ENCODE data around the gene MYBPC3.
"Not testable (repeated sequence)": the region's sequence is repeated elsewhere in the genome, so short reads cannot be mapped to it uniquely, and the experiment has no call there.

Gene MYBPC3

DNA sequence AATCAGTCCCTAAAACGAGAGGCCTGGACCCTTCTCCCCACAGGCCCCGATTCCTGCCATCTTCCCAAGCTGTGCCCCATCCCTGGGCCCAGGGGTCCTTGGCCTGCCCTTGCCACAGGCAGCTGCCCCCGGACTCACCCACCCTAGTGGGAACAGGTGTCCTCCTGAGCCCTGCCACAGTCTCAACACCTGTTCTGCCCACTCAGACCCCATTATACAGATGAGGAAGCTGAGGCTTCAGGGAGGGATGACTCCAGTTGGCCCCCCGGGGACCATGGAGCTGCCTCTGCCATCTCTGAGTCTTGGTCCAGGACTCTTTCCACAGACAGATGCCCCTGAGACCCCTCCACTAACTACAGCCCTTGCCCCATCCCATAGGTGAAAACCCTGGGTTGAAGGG lies 15.9 kb downstream of the MYBPC3 start:
- no peak for DNase-seq

GRCh38 chr11:47335733-47336132 lies 16.8 kb downstream of the MYBPC3 start:
- DNase-seq = no peak

- DNase-seq = not testable (repeated sequence)
Measured at GRCh38 chr11:47334699-47335411, 17.6 kb downstream of the MYBPC3 start.

DNA sequence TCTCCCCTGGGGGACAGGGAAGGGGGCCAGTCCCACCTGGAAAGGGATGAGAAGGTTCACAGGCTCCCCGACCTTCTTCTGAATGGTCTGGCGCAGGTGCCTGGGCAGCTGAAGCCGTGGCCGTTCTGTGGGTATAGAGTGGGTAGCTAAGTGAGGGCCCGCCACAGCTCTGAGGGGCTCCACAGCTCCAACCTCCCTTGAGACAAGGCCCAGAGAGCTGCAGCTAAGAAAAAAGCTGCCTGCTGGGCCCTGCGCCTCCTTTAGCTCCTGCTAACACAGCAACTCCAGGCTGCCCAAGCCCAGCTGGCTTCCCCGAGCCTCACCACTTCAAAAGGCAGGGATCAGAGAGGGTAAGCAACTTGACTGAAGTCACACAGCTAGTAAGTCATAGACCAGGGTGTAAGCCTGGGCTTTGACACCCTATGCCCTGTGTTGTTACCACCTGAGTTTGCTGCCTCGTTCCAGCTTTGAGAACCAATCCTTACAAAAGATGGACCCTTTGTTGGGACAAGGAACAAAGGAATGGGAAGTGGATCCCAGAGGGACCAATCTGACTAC lies 18.5 kb downstream of the MYBPC3 start:
- DNase-seq = no peak

- DNase-seq = no peak
Measured at GRCh38 chr11:47333526-47333845, 19.0 kb downstream of the MYBPC3 start.

- no peak for DNase-seq
Measured at GRCh38 chr11:47332791-47333525, 19.5 kb downstream of the MYBPC3 start.

DNA sequence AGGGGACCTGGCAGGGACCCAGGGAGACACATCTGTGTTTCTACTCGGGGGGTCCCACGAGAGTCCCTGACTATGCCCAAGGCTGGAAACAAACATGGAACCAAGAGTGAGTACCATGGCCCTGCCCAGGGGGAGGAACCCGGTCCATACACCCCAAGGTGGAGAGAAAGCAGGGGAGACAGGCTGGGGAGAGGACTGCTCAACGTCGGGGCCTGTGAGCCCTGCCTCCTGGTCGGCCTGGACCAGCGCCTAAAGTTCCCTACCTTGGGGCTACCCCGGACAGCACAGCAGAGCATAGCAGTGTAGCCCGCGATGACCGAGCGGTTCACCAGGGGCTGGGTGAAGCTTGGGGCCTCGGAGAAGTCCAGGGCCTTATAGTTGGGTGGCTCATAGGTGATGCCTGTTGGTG lies 20.2 kb downstream of the MYBPC3 start:
- no peak for DNase-seq

DNA sequence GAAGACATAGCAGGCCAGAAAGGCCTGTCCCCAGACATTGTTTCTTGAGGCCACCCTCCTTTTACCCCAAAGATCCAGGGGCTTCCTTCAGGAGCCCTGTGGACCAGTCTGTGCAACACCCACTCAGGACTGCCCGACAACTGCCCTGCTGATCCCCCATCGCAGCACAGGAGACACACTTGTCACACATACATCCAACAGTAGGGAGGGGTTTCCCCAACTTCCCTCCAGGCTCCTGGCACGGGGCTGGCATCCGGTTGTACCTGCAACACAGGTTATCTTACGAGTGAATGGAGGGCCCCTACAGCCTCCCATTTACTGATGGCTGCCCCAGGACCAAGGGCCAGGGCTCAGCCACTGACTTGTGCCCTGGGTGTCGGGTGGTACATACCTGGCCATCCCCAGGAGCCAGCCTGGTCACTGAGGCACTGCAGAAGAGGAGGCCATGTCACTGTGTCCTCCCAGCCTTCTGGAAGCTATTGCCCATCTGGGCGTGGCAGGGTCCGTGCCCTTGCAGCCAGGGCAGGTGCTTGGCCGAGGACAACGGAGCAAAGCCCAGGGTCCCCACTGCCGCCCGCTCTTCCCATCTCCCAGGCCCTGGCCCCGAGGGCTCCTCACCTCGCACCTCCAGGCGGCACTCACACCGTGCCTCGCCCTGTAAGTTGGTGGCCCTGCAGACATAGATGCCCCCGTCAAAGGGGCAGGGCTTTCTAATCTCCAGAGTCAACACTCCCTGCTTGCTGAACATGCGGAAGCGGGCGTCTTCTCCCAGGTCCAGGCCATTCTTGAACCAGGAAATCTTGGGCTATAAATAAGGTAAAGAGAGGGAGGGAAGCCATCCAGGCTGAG lies 20.8 kb downstream of the MYBPC3 start:
- DNase-seq = no peak

DNA sequence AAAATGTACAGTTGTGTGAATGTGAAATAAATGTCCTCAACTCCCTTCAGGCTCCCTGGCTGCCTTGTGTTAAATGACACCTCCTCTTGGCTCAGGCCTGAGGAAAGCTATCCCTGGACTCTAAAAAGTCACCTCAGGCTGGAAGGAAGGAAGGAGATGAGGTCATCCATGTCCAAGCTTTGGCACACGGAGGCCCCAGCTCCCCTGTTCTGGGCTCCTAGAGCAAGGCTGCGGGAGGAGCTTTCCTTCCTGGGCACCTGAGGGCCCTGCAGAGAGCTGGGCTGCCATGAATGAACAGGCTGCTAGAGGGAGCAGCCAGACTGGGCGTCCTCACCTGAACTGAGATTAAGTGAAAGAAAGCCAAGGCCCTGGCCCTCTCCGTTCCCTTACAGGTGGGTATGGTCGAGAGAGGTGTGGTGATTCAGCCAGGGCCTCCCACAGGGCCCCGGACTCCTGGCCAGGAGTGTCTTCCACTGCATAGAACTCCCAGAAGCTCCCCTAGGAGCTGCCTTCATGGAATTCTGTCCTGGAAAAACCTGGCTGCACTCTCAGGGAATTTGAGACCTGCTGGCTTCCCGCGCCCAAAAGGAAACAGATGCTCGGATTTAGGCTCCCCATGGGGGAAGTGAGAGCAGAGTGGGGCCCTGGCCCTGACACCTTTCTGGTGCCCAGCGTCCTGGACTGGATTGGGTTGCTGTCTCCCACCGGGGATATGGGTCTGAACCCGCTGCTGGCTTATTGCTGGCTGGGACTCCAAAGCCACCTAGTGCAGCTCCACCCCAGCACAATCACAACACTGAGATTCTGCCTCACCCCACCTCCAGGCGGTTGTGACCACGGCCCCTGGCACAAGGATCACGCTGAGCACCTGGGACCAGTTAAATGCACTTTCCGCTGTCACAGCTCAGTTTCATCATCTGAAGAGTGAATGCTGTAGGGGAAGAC lies 22.2 kb downstream of the MYBPC3 start:
- no peak for DNase-seq

DNA sequence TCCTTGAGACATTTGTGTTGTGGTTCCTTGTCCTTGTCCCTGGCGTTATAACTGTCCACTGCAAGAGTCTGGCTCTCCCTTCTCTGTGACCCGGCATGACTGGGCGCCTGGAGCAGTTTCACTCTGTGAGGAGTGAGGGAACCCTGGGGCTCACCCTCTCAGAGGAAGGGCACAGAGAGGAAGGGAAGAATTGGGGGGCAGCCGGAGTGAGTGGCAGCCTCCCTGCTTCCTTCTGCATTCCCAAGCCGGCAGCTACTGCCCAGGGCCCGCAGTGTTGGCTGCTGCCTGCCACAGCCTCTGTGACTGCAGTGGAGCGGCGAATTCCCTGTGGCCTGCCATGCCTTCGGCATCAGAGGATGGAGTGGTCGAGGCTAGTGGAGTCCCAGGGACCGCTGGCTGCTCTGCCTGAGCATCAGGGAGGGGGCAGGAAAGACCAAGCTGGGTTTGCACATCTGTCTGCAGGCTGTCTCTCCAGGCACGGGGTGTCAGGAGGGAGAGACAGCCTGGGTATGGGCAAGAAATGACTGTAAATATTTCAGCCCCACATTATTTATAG lies 23.0 kb downstream of the MYBPC3 start:
- DNase-seq = no peak

GRCh38 chr11:47328449-47329390 lies 23.8 kb downstream of the MYBPC3 start:
- DNase-seq = no peak

- no peak for DNase-seq
Measured at GRCh38 chr11:47327949-47328348, 24.6 kb downstream of the MYBPC3 start.

DNA sequence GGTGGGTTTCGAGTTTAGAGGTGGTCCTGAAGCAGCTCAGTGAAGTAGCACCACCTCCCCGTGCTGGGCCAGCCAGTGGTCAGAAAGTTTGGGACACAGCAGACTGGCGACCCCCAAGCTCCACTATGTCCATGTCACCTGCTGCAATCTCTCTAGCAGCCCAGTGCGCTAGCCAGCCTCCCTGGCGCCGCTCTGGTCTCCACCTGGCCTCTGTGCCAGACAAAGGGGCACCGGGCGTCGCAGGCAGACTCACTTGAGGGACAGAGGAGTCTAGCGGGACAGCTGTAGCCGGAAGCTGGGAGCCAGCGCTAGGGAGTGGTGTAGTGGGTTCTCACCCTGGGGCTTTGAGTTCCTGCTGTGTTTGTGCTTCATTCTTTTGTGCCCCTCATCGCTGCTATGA lies 25.5 kb downstream of the MYBPC3 start:
- DNase-seq = no peak

GRCh38 chr11:47326198-47326597 lies 26.3 kb downstream of the MYBPC3 start:
- no peak for DNase-seq

GRCh38 chr11:47325271-47326041 lies 27.0 kb downstream of the MYBPC3 start:
- DNase-seq = no peak

DNA sequence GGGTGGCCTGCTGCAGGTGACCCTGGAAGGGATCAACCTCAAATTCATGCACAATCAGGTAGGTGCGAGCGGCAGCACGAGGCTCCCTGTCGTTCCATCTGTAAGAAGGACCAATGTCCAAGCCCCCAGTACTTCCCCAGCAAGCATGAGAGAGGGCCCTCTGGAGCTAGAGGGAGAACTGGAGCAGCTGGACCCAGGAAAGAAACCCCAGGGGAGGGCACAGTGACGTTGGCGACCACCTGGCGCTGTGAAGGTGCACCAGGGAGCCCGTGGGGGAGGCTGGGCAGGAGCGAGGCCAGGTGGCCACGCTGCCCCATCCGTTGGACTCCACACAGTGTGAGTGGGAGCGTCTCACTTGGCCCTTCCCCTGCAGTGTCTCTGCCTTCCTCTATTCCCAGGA lies 28.0 kb downstream of the MYBPC3 start:
- no peak for DNase-seq

DNA sequence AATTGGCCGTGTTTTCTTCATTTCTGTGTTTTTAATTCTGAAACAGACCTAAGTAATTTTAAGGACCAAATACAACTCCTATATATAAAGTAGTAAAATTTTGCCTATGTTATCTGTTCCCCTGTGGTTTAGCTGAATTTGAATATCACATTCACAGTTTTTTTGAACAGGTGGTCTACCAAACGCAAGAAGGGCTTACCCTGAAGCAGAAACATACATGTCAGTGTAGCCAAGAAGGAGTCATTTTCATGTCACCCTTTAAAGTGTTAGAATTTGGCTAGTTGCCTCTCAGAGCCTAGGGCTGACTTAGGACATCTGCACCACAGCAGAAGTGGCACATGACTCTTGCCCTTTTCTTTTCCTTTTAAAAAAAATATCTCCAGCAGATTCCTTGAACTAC lies 34.3 kb downstream of the MYBPC3 start:
- DNase-seq = no peak

DNA sequence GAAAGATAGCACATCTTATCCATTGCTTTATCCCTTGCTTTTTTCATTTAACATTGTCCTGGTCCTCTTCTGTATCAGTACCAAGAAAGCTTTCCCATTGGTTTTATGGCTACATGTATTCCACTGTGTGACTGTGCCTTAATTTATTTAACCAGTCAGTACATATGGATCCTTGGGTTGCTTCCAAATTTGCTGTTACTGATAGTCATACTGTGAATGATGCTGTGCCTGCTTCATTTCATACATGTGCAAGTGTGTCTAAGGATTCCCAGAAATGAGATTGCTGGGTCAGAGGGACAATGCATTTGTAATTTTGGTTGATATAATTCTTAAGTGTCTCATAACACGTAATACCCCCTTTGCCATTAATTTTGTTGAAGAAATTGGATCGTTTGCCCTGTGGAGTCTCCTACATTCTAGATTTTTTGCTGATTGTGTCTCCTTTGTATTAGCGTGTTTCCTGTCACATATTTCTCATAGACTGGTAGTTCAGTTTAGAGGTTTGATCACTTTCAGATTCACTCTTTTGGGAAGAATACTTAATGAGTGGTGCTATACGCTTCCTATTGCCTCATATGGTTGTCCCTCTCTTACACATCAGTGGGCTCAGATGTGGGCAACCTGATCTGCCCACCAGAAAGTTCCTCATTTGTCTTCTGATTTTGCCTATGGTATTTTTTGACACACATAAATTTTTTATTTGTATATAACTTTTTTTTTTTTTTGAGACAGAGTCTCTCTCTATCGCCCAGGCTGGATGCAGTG lies 35.3 kb downstream of the MYBPC3 start:
- no peak for DNase-seq

DNA sequence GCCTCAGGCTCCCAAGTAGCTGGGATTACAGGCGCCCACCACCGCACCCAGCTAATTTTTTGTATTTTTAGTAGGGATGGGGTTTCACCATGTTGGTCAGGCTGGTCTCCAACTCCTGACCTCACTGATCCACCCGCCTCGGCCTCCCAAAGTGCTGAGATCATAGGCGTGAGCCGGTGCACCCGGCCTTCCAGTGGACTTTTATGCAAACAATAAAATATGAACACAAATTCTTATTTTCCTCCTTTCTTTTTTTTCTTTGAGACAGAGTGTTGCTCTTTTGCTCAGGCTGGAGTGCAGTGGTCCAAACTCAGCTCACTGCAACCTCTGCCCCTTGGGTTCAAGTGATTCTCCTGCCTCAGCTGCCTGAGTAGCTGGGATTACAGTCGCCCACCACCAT lies 36.0 kb downstream of the MYBPC3 start:
- DNase-seq = not testable (repeated sequence)
